COLO668 (cell line): ENCODE data around the gene DDHD1.
A peak's percentile ranks its signal among the peaks of the same experiment; 100 is the strongest.
"Not testable (repeated sequence)": the region's sequence is repeated elsewhere in the genome, so short reads cannot be mapped to it uniquely, and the experiment has no call there.

Experiments
- DNase-seq: peaks from one replicate; lab custom pipeline; 2025; ENCODE audit not compliant: unreplicated experiment; lab: John Stamatoyannopoulos, UW

Gene DDHD1

DNA sequence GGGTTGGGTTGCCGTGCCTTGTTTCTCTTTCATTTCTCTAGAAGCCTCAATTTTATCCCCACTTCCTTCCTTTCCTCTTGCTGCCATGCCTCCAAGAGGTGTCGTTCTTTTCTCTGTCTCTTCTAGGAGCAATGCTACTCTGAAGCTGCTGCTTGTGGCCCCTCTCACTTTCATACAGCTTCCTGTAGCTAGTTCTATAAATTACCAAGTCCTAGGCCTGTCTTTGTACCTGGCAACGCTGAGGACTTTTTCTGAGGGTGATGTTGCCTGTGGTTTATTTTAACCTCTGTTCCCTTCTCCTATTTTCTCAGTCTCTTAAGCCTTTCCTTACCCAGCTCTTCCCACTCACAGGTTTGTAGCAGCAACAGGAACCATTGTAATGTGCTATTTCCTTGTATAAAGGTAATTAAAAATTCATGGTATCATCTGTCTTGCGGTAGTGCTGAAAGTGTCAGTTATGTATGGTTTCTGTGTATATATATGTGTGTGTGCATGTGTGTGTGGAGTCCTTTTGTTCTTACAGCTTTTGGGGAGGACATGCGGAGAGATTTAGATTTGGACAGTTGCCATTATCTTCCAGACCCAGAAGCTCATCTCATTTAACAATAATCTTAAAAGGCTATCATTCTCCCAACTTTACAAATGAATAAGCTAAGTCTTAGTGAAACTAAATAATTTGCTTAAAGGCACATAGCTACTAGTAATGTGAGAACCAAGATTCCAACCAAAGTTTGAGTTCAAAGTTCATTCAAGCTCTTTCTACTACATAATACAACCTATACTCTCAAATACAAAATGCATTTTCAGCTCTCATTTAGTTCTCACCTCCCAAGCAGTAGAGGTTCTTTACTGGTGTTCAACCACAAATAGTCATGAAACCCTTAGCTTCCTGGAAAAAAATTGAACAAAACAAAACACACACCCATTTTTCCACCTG, 43.8 kb downstream of the DDHD1 start:
- peak; percentile 36 for DNase-seq

DNA sequence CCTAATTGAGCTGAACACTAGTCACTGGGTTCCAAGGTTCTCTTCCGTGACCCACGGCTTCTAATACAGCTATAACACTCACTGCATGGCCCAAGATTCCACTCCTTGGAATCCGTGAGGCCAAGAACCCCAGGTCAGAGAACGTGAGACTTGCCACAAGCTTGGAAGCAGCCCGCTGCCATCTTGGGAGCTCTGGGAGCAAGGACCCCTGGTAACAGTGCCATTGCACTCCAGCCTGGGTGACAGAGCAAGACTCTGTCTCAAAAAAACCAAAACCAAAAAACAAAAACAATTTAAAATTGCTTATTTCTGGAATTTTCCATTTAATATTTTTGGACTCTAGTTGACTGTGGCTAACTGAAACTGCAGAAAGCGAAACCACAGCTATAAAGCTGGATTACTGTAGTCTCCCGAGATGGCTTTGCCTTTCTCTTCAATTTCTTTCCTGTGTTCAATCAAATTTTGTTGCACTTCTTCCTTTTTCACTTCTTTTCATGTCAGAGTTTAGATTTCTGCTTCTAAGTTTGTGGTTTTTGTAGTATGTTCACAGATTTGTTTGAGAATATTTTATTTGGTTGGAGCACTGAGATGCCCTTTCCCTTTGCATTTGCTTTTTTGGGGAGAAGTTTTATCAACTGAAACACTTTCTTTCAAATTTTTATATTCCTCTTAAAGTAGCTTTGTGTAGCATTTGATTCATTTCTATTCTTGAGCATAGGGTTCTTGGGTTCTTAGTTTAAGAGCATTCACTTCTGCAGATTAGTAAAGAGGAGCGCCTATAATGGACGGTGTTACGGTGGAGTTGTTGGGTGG, 44.6 kb downstream of the DDHD1 start:
- DNase-seq: no peak

DNA sequence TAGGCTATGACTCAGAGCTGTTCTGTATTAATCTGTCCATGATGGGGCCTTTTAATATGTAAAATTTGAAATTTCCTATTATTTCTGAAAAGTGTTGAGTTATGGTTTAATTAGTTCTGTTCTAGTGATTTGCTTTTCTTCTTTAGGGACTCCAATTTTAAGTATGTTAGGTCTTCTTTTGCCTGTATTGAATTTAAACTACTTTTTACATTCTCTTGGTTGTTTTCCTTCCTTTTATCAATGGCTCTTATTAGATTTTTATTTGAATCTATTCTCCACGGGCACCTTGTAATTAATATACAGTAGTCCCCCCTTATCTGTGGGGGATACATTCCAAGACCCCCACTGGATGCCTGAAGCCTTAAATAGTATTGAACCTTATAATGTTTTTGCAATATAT, 46.4 kb downstream of the DDHD1 start:
- no peak for DNase-seq

DNA sequence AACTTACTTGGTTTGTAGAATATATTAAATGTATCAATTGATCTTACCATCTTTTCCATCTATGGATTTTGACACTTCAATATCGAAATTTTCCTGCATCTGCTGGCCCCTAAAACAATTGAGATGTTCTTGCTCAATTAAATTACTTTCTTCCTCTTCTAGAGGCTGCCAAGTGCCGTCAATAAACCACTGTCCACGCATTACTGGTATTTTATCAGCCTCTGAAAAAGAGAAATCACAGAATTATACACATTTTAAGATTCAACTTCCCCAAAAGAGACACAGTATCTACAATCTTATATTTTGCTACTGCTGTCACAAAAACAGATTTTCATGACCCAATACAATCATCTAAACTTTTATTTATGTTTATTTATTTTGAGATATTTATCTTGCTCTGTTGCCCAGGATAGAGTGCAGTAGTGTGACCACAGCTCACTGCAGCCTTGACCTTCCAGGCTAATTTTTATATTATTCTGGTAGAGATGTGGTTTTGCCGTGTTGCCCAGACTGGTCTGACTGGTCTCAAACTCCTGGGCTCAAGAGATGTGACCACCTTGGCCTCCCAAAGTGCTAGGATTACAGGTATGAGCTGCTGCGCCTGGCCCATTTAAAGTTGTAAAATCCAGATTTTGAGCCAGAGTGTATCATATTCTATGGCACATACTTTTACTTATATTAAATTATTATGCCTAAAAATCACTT, 49.3 kb downstream of the DDHD1 start:
- no peak for DNase-seq

DNA sequence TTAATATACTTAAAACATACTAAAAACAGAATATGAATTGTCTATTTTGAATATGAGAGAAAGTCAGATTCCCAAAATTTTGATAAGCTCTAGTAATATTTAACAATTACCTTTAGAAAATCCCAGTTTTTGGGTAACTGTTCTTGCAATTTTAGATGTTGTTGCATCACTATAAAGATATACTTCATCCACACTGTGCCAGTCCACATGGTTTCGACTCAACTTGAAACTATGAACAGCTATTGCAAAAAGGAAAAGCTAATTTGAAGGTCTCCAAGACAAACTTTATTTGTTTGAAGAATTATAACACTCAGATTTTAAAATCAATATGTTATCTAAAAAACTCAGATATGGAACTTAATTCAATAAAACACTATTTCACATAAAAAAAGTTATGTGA, 59.9 kb downstream of the DDHD1 start:
- DNase-seq: no peak

DNA sequence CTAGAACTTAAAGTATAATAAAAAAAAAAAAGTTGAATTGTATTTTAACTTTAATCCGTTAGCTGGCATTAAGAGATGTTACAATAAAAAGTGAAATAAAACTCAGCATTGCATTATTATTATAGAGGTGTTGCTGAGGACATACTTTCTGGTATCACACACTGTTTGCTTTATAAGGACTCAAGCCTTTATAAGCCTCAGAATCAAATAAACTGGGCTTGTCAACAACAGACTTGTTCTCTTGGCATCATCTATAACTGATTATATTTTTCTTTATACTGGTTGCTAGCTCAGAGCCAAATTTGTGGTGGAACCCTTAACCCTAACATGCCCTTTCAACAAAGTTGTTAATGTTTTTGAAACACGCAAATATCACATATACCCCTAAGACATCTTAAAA, 62.3 kb downstream of the DDHD1 start:
- DNase-seq: no peak

DNA sequence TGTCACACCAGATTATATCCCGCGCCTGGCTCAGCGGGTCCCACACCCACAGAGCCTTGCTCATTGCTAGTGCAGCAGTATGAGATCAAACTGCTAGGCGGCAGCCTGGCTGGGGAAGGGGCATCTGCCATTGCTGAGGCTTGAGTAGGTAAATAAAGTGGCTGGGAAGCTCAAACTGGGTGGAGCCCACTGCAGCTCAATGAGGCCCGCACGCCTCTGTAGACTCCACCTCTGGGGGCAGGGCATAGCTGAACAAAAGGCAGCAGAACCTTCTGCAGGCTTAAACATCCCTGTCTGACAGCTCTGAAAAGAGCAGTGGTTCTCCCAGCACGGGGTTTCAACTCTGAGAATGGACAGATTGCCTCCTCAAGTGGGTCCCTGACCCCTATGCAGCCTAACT, 68.2 kb downstream of the DDHD1 start:
- not testable (repeated sequence) for DNase-seq

DNA sequence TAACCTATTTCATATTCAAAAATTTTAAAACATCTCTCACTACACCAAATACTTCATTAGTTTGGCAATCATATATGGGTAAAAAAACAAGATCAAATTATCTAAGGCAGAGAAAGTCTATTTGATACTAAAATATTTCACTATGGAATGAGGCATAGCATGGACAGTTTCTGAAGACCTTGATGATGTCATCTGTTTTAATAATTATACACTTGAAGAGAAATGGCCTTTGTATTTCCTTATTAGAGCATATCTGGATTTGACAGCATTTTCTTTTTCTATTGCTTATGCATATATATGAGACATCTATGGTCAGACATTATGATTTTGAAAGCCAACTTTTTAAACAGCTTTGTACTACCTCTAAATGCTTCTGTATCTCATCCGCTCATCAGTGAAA, 88.6 kb downstream of the DDHD1 start:
- no peak for DNase-seq

DNA sequence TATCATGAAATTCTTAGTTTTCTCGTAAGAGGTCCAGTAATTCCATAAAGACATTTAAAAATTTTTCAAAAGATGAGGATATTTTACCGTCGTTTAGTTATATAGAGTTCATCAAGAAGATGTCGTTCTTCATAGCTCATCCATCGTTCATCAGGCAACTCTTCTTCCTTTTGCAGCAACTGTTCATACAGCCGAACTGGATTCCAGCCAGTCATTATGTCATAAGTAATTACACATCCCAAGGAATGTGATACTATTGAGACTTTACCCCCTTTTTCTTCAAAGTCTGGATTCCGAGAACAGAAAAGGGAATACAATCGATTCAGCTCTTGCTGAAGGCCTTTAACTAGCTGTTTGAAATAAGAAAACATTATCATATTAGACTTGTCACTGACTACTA, 90.3 kb downstream of the DDHD1 start:
- DNase-seq: no peak

DNA sequence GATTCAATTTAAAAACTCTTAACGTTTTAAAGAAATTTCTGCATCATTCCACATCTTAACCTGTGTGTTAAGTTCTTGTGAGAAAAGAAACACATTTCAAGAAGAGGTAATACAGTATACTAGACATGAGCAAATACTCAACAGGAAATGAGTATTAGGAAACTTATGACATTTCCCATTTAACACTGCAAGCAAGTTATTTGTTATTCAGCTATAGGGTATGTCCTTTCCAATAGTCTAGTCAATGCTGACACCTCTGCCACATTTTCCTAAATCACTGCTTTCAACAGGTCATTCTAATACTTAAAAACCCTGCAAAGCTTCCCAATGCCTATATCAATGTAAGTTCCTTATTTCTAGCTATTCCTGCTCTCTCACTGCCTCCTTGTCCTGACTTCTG, 93.1 kb downstream of the DDHD1 start:
- no peak for DNase-seq

DNA sequence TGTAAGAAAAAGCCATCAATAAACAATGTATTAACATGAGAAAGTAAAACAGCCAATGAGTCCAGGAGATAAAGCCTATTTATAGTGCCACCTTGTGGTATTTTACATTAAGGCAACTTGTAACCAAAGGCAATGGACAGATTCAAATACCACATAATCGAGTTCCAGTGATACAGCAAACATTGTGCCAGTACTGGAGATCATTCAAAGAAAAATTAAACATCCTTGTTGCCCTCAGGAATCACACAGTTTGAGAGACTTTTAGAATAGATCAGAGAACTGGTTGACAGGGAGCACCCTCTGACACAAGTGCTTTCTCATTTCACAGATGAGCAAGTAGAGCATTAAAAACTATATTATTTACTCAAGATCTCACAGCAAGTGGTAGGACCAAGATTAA, 98.1 kb downstream of the DDHD1 start:
- no peak for DNase-seq

DNA sequence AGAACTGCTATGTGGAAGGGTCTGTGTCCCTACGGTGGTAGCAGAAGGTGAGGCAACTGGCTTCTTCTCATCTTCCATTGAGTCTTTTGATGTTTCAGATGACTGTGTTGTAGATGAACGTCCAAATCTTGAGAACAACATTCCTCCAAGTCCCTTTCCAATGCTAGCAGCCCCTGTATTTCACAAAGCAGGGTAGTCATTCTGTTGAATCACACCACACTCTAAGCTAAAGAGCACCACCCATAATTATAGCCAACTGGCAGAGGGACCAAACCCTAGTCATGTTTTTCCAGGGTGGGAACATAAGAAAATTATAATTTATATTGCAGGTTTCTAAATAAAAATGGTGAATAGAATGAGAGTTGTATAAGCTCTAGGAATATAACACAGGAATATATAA, 98.7 kb downstream of the DDHD1 start:
- no peak for DNase-seq

DNA sequence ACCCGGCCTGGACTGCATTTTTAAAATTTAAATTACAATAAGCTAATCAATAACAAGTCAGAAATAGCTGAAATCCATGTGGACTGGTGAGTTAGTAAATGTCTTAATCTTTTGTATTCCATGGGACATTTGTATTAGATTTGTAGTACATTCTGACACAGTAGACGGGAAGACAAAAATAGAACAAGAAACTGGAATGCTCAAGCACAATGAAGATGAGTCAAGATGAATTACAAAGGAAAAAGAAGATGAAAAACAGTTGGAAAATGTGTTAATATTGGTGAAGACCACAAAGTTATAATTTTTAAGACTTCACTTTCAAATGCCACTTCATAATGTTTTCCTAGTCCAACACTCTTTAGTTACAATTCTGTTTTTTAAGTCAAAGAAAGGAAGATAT, 104.5 kb downstream of the DDHD1 start:
- DNase-seq: no peak

DNA sequence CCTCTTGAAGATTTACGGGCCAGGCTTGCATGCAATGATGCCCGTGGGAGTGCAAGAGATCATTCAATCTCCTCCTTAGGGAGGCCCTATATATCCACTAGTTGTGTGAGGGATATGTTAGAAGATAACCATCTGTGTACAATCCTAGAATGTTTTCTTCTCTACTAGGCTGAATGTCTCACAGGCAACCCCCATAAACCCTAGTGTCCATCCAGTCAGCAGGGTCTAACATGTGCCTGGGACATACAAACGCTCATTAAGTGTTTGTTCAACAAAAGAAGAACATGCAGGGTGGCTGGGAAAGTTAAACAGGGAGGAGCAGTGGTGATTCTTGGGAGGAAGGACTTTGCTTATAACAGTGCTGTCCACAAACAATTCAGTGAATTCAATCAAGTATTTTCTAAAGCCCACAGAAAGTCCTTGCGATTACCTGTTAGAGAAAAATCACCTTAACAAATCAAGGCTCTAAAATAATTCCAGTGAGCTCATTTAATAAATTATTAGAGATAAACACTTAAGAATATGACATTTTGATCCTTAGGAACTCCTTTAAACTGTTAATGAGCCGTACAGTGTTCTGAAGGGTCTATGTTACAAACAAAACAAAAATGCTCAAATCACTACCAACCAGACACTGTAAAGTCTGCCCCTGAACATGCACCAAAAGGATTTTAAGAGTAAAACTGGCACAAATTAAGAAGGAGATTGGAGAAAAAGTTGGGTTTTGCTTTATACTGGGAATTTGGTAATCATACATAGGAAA, 105.6 kb downstream of the DDHD1 start:
- DNase-seq: no peak

DNA sequence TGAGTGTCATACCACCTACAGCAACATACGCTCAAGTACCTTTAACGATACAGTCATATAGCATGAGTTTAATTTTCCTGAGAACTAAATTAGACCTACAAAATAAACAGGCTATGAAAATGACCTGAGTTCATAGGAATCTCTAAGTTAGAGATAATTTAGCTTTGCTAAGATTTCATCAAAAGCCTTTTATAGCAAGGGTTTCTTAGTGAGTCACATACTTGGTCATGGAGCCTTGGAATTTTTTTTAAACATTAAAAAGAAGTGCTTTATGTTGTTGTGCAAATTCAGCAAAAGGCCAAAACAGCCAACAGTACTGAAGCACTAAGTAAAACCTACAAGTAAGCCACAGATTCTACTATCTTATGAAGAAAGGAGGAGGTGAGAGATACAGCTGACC, 108.6 kb downstream of the DDHD1 start:
- DNase-seq: no peak

DNA sequence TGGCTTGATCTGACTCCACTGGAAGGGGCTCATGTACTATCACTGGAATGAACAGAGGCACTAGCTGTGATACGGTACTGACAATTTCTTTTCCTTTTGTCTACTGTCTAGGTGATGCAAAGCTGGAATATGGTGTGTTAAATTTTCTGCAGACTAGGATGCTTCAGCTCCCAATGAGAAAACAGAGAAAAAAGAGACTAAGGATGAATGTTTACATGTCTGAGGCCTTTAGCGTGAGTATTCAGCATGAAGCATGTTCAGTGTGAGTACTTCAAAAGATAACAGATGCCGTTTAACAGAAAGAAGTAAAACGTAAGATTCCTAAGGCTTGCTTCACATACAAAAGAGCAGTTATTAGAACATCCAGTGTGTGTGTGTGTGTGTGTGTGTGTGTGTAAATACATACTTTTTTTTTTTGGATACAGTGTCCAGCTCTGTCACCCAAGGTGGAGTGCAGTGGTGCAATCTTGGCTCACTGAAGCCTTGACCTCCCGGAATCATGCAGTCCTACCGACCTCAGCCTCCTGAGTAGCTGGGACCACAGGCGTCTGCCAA, 110.0 kb downstream of the DDHD1 start:
- no peak for DNase-seq

DNA sequence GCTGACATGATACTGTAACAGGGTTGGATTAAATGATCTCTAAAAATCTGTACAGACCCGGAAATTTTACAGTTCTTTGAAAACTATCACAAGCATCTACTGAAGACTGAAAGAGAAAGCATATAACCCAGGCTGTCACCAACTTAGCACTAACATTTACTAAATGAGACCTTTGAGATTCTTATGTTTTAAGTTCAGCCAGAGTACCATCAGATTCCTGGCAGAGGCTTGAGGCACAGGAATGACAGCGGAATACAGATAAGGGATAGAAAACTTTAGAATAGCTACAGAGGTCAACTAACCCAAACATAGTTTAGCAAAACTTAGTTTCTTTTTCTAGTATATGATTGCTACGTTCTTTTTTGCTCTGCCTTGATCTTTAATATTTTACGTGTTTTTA, 110.6 kb downstream of the DDHD1 start:
- no peak for DNase-seq

DNA sequence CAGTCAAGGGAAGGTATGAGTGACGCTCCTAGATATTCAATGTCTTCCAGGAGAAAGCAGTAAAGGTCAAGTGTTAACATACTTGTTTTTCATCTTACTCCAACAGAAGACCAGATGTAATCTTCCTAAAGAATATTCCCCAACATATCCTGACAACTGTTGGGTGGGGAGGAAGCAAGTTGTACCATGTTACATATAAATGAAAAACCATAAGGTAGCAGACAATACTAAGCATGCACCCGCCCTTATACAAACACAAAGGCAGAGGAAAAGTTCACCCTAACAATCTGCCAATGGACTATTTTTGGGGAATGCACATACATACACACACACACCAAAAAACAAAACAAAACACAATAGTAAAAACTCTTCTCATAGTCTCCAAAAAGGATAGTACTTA, 112.1 kb downstream of the DDHD1 start:
- DNase-seq: no peak

DNA sequence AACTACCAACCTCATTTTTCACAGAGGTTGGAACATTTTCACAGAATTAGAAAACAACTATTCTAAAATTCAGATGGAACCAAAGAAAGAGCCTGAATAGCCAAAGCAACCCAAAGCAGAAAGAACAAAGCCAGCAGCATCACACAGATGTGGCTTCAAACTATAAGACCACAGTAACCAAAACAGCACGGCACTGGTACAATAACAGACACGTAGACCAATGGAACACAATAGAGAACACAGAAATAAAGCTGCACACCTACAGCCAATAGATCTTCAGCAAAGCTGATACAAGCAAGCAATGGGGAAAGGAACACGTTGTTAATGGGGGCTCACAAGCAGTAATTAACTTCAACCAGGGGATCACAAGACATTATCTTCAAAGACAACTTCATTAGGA, 114.5 kb downstream of the DDHD1 start:
- DNase-seq: no peak

DNA sequence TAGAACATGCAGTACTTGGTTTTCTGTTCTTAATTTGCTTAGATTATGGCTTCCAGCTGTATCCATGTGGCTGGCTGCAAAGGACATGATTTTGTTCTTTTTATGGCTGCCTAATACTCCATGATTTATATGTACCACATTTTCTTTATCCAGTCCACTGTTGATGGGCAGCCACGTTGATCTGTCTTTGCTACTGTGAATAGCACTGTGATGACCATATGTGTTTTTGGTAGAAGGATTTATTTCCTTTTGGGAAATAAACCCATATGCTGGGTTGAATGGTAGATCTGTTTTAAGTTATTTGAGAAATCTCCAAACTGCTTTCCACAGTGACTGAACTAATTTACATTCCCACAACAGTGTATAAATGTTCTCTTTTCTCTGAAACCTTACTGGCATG, 116.1 kb downstream of the DDHD1 start:
- no peak for DNase-seq
